ENCODE results near the gene GPRC5C. TPM values are rescaled to one million over a fixed set of nuclear protein-coding genes. Genes with fewer than 3 reads are reported as not detected.

GPRC5C gene
- total and polyA plus RNA-seq, 2 of the 13 experiments (the other 11 are each of a cell fraction or from before 2014, with no cell fraction given), result 85.6 to 300 TPM

DNA sequence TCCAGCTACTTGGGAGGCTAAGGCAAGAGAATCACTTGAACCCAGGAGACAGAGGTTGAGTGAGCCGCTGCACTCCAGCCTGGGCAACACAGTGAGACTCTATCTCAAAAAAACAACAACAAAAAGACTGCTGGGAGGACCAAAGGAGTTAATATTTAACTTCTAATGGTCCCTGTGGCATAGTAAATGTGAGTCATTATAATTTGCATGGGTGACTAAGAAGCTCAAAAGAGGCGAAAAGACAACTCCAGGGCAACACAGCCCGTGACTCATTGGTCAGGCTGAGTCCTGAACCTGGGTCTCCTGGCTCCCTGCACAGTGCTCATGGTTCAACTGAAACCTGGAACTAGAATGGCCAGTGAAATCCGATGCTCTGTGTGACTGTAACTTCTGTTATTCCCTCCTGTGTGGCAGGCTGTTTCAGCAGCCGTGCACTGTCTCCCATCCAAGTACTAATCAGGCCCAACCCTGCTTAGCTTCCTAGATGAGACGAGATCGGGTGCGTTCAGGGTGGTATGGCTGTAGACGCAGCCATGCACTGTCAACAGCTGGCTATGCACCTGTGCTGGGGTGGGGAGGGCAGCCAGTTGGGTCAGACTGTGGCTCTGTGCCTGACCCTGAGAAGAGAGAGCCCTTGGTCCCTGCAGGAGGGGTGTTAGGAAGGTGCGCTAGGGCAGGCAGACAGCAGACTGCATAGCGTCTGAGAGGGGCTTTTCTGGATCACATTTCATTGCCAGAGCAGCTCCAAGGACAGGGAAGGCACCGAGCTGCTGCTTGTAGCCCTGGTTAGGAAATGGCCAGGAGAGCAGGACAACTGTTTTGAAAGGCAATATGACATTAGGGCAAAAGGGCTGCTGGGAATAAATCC, 14.5 kb upstream of the GPRC5C start (continued):
- no peak for TF ChIP-seq SOX6 (IDR thresholded peaks at IDR 0.05)
- TF ChIP-seq SOX6 (CRISPR knock-in tag; IDR thresholded peaks at IDR 0.05), result peak; percentile 46
- peak; percentile 20; the same call in 1 of the 2 replicates for TF ChIP-seq ETV5 (CRISPR knock-in tag; IDR thresholded peaks at IDR 0.05; ENCODE audit: borderline replicate concordance)
- TF ChIP-seq, protein P1, sequence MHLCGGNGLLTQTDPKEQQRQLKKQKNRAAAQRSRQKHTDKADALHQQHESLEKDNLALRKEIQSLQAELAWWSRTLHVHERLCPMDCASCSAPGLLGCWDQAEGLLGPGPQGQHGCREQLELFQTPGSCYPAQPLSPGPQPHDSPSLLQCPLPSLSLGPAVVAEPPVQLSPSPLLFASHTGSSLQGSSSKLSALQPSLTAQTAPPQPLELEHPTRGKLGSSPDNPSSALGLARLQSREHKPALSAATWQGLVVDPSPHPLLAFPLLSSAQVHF (CRISPR knock-in tag; IDR thresholded peaks at IDR 0.05), result no peak
- TF ChIP-seq, protein P2, sequence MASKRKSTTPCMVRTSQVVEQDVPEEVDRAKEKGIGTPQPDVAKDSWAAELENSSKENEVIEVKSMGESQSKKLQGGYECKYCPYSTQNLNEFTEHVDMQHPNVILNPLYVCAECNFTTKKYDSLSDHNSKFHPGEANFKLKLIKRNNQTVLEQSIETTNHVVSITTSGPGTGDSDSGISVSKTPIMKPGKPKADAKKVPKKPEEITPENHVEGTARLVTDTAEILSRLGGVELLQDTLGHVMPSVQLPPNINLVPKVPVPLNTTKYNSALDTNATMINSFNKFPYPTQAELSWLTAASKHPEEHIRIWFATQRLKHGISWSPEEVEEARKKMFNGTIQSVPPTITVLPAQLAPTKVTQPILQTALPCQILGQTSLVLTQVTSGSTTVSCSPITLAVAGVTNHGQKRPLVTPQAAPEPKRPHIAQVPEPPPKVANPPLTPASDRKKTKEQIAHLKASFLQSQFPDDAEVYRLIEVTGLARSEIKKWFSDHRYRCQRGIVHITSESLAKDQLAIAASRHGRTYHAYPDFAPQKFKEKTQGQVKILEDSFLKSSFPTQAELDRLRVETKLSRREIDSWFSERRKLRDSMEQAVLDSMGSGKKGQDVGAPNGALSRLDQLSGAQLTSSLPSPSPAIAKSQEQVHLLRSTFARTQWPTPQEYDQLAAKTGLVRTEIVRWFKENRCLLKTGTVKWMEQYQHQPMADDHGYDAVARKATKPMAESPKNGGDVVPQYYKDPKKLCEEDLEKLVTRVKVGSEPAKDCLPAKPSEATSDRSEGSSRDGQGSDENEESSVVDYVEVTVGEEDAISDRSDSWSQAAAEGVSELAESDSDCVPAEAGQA (IDR thresholded peaks at IDR 0.05; ENCODE audit: low read depth), result no peak
- TF ChIP-seq, protein P2 (CRISPR knock-in tag; IDR thresholded peaks at IDR 0.05; ENCODE audit: borderline replicate concordance), result no peak
- peak; percentile 46 for TF ChIP-seq ASH2L (IDR thresholded peaks at IDR 0.05; ENCODE audit: insufficient read length, low read depth, low read length)
- peak; percentile 25; the same call in 1 of the 2 replicates for TF ChIP-seq FOXC1 (CRISPR knock-in tag; IDR thresholded peaks at IDR 0.05; ENCODE audit: borderline replicate concordance)
- TF ChIP-seq ZNF776 (CRISPR knock-in tag; IDR thresholded peaks at IDR 0.05), result no peak
- TF ChIP-seq ZNF3 (CRISPR knock-in tag; IDR thresholded peaks at IDR 0.05), result peak; percentile 42; the same call in 1 of the 2 replicates
- TF ChIP-seq, protein P3, sequence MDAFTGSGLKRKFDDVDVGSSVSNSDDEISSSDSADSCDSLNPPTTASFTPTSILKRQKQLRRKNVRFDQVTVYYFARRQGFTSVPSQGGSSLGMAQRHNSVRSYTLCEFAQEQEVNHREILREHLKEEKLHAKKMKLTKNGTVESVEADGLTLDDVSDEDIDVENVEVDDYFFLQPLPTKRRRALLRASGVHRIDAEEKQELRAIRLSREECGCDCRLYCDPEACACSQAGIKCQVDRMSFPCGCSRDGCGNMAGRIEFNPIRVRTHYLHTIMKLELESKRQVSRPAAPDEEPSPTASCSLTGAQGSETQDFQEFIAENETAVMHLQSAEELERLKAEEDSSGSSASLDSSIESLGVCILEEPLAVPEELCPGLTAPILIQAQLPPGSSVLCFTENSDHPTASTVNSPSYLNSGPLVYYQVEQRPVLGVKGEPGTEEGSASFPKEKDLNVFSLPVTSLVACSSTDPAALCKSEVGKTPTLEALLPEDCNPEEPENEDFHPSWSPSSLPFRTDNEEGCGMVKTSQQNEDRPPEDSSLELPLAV (CRISPR knock-in tag; conservative IDR thresholded peaks at IDR 0.05; ENCODE audit: low read depth), result no peak
- TF ChIP-seq, protein P4, sequence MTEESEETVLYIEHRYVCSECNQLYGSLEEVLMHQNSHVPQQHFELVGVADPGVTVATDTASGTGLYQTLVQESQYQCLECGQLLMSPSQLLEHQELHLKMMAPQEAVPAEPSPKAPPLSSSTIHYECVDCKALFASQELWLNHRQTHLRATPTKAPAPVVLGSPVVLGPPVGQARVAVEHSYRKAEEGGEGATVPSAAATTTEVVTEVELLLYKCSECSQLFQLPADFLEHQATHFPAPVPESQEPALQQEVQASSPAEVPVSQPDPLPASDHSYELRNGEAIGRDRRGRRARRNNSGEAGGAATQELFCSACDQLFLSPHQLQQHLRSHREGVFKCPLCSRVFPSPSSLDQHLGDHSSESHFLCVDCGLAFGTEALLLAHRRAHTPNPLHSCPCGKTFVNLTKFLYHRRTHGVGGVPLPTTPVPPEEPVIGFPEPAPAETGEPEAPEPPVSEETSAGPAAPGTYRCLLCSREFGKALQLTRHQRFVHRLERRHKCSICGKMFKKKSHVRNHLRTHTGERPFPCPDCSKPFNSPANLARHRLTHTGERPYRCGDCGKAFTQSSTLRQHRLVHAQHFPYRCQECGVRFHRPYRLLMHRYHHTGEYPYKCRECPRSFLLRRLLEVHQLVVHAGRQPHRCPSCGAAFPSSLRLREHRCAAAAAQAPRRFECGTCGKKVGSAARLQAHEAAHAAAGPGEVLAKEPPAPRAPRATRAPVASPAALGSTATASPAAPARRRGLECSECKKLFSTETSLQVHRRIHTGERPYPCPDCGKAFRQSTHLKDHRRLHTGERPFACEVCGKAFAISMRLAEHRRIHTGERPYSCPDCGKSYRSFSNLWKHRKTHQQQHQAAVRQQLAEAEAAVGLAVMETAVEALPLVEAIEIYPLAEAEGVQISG (CRISPR knock-in tag; IDR thresholded peaks at IDR 0.05), result peak; percentile 55; the same call in 1 of the 2 replicates
- 0 out of 2 replicates have a peak, but pooled peaks have one; percentile 21 for TF ChIP-seq ZNF335 (CRISPR knock-in tag; IDR thresholded peaks at IDR 0.05)
- TF ChIP-seq DPF2 (CRISPR knock-in tag; IDR thresholded peaks at IDR 0.05; ENCODE audit: borderline replicate concordance, low read depth), result no peak
- peak; percentile 51; the same call in 1 of the 2 replicates for TF ChIP-seq IRX3 (CRISPR knock-in tag; IDR thresholded peaks at IDR 0.05; ENCODE audit: borderline replicate concordance, low read depth)
- peak; percentile 79 for TF ChIP-seq ZSCAN29 (CRISPR knock-in tag; conservative IDR thresholded peaks at IDR 0.05)
- TF ChIP-seq ATF7-NPFF (CRISPR knock-in tag; IDR thresholded peaks at IDR 0.05; ENCODE audit: low read depth), result peak; percentile 55; the same call in 1 of the 2 replicates
- TF ChIP-seq ZMYM3 (CRISPR knock-in tag; IDR thresholded peaks at IDR 0.05), result peak; percentile 99

Measured in HepG2 (cell line).